ENCODE results near the gene PNPLA5. TPM values are rescaled to one million over a fixed set of nuclear protein-coding genes. Genes with fewer than 3 reads are reported as not detected.
"Not testable (repeated sequence)": the region's sequence is repeated elsewhere in the genome, so short reads cannot be mapped to it uniquely, and the experiment has no call there.

Gene PNPLA5
- not detected in 2 replicates for total RNA-seq

GRCh38 chr22:43891360-43892182, at the start of gene PNPLA5:
Gene PNPLA5, minus strand, starts transcription at chr22:43892013. Its CDS starts 133 bp downstream, at chr22:43891880.
- intact Hi-C loops (cut with micrococcal nuclease): no loop called here

- intact Hi-C loops (cut with micrococcal nuclease): no loop called here
Observed at GRCh38 chr22:43941449-43941848, 49.6 kb upstream of the PNPLA5 start.

- intact Hi-C loops (cut with micrococcal nuclease): no loop called here
Observed at GRCh38 chr22:43931771-43932170, 40.0 kb upstream of the PNPLA5 start.

- intact Hi-C loops (cut with micrococcal nuclease): no loop called here
Observed at GRCh38 chr22:43928908-43929307, 37.1 kb upstream of the PNPLA5 start.

- intact Hi-C loops (cut with micrococcal nuclease): no loop called here
Observed at GRCh38 chr22:43928468-43928867, 36.7 kb upstream of the PNPLA5 start.

GRCh38 chr22:43926349-43926710, 34.5 kb upstream of the PNPLA5 start:
- intact Hi-C loops (cut with micrococcal nuclease): no loop called here

GRCh38 chr22:43925433-43926348, 33.9 kb upstream of the PNPLA5 start:
- intact Hi-C loops (cut with micrococcal nuclease): no loop called here

GRCh38 chr22:43924877-43925276, 33.1 kb upstream of the PNPLA5 start:
- intact Hi-C loops (cut with micrococcal nuclease): no loop called here

GRCh38 chr22:43923631-43924464, 32.0 kb upstream of the PNPLA5 start, which contains the start of gene PNPLA3:
Gene PNPLA3, plus strand, starts transcription at chr22:43923805. Its CDS starts 107 bp downstream, at chr22:43923912.
- intact Hi-C loops (cut with micrococcal nuclease): loop anchor here (1.0 to 2.0 kb wide), 3 partner anchors 23 to 112 kb away; partner anchors contain the start of genes EFCAB6 and SAMM50

- intact Hi-C loops (cut with micrococcal nuclease): loop anchor here (1.0 to 2.0 kb wide), 3 partner anchors 24 to 111 kb away; partner anchors contain the start of genes EFCAB6 and SAMM50
Observed at GRCh38 chr22:43923191-43923590, 31.4 kb upstream of the PNPLA5 start.

- intact Hi-C loops (cut with micrococcal nuclease): loop anchor here (2.0 kb wide), 1 partner anchor 25 kb away; no protein-coding TSS in a partner anchor
Observed at GRCh38 chr22:43922123-43922522, 30.3 kb upstream of the PNPLA5 start.

- intact Hi-C loops (cut with micrococcal nuclease): no loop called here
Observed at GRCh38 chr22:43921370-43921769, 29.6 kb upstream of the PNPLA5 start.

- intact Hi-C loops (cut with micrococcal nuclease): no loop called here
Observed at GRCh38 chr22:43919106-43919973, 27.5 kb upstream of the PNPLA5 start.

- intact Hi-C loops (cut with micrococcal nuclease): no loop called here
Observed at GRCh38 chr22:43917521-43917920, 25.7 kb upstream of the PNPLA5 start.

- intact Hi-C loops (cut with micrococcal nuclease): no loop called here
Observed at GRCh38 chr22:43911351-43911750, 19.5 kb upstream of the PNPLA5 start.

- intact Hi-C loops (cut with micrococcal nuclease): no loop called here
Observed at GRCh38 chr22:43910178-43910695, 18.4 kb upstream of the PNPLA5 start.

- intact Hi-C loops (cut with micrococcal nuclease): no loop called here
Observed at GRCh38 chr22:43909708-43910107, 17.9 kb upstream of the PNPLA5 start.

GRCh38 chr22:43905681-43906080, 13.9 kb upstream of the PNPLA5 start:
- intact Hi-C loops (cut with micrococcal nuclease): no loop called here

GRCh38 chr22:43904412-43904811, 12.6 kb upstream of the PNPLA5 start:
- intact Hi-C loops (cut with micrococcal nuclease): not testable (repeated sequence)

- intact Hi-C loops (cut with micrococcal nuclease): not testable (repeated sequence)
Observed at GRCh38 chr22:43903033-43903432, 11.2 kb upstream of the PNPLA5 start.

Measured in T-helper 1 cell treated with Interleukin-12 subunit alpha and Interleukin-12 subunit beta and Interleukin-4 antibody, amounts not matched to agents 30 ng/mL and 1 ng/mL, for 36 hours (primary cell).